Measurements from ENCODE around the gene DAP.
"Not testable (repeated sequence)": the region's sequence is repeated elsewhere in the genome, so short reads cannot be mapped to it uniquely, and the experiment has no call there.

DNA sequence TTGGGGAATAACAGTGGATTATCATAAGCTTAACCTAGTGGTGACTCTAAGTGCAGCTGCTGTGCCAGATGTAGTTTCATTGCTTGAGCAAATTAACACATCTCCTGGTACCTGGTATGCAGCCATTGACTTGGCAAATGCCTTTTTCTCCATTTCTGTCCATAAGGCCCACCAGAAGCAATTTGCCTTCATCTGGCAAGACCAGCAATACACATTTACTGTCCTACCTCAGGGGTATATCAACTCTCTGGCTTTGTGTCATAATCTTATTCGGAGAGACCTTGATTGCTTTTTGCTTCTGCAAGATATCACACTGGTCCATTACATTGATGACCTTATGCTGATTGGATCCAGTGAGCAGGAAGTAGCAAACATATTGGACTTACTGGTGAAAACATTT lies 42.4 kb downstream of the DAP start:
- TF ChIP-seq, protein P1, sequence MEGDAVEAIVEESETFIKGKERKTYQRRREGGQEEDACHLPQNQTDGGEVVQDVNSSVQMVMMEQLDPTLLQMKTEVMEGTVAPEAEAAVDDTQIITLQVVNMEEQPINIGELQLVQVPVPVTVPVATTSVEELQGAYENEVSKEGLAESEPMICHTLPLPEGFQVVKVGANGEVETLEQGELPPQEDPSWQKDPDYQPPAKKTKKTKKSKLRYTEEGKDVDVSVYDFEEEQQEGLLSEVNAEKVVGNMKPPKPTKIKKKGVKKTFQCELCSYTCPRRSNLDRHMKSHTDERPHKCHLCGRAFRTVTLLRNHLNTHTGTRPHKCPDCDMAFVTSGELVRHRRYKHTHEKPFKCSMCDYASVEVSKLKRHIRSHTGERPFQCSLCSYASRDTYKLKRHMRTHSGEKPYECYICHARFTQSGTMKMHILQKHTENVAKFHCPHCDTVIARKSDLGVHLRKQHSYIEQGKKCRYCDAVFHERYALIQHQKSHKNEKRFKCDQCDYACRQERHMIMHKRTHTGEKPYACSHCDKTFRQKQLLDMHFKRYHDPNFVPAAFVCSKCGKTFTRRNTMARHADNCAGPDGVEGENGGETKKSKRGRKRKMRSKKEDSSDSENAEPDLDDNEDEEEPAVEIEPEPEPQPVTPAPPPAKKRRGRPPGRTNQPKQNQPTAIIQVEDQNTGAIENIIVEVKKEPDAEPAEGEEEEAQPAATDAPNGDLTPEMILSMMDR (IDR thresholded peaks at IDR 0.05), result not testable (repeated sequence)
- not testable (repeated sequence) for TF ChIP-seq POLR2AphosphoS5 (IDR thresholded peaks at IDR 0.05)
